Measurements from ENCODE around the gene TLE2. TPM values are rescaled to one million over a fixed set of nuclear protein-coding genes. Genes with fewer than 3 reads are reported as not detected.

TLE2 gene
- polyA plus RNA-seq, 3 donors: not detected

DNA sequence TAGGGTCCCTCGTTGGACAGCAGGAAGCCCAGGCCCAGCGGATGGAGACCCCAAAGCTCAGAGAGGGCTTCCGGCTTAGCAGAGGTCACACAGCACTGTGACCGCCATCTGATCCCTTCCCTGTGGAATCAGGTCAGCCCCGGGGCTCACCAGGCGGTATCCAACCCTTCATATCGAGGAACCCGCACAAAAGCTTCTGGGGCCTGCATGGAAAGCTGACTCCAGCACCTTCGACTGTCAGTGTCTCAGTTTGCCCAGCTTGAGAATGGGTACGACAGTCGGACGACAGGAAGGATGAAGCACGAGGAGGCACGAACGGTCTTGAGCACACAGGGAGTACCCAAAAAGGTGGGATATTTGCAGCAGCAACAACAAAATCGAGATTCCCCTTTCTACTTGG, 30.6 kb upstream of the TLE2 start:
- TF ChIP-seq, protein P1, sequence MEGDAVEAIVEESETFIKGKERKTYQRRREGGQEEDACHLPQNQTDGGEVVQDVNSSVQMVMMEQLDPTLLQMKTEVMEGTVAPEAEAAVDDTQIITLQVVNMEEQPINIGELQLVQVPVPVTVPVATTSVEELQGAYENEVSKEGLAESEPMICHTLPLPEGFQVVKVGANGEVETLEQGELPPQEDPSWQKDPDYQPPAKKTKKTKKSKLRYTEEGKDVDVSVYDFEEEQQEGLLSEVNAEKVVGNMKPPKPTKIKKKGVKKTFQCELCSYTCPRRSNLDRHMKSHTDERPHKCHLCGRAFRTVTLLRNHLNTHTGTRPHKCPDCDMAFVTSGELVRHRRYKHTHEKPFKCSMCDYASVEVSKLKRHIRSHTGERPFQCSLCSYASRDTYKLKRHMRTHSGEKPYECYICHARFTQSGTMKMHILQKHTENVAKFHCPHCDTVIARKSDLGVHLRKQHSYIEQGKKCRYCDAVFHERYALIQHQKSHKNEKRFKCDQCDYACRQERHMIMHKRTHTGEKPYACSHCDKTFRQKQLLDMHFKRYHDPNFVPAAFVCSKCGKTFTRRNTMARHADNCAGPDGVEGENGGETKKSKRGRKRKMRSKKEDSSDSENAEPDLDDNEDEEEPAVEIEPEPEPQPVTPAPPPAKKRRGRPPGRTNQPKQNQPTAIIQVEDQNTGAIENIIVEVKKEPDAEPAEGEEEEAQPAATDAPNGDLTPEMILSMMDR (IDR thresholded peaks at IDR 0.05): no peak
- H3K36me3 Mint-ChIP-seq: peaks cover 35 to 54% of the 10 kb centered on the region in 2 donors
- peak overlapping the region in 2 of 7 donors; percentile 33 to 73 for H3K27ac Mint-ChIP-seq
- Histone ChIP-seq H2AFZ (ENCODE audit: insufficient read depth, low read depth, low read length, poor library complexity, severe bottlenecking) (no peak overlapping the region), H3K27ac (ENCODE audit: low read depth in 1 of 2, low read length in 2 of 2) (peak overlapping the region in 1 of 2 donors; percentile 26), H3K9me3 (replicated peaks in 1 of 2; ENCODE audit: control insufficient read depth in 1 of 2, insufficient read depth in 1 of 2, low read length in 2 of 2) (no peaks in the 10 kb centered on the region), H3K4me2 (replicated peaks; ENCODE audit: extremely low read depth, low read length, poor library complexity, severe bottlenecking) (peak overlapping the region; percentile 86), H3K9ac (ENCODE audit: insufficient read depth, low read length, poor library complexity, severe bottlenecking) (peak overlapping the region; percentile 32), H3K4me1 (ENCODE audit: control insufficient read depth in 1 of 2, insufficient read depth in 2 of 2, low read length in 2 of 2) (peaks cover 22 to 31% of the 10 kb centered on the region in 2 donors), H3K36me3 (replicated peaks in 1 of 2; ENCODE audit: control insufficient read depth in 1 of 2, insufficient read depth in 2 of 2, low read length in 2 of 2) (peaks cover 46 to 54% of the 10 kb centered on the region in 2 donors), H3K79me2 (ENCODE audit: insufficient read depth, low read length) (peaks cover 45% of the 10 kb centered on the region), H3K4me3 (replicated peaks in 1 of 3; ENCODE audit: low read depth in 2 of 3, low read length in 3 of 3) (peak overlapping the region in 1 of 3 experiments; percentile 87), H4K20me1 (ENCODE audit: insufficient read depth, low read length) (peaks cover 63% of the 10 kb centered on the region), H3K27me3 (ENCODE audit: control insufficient read depth in 2 of 2, insufficient read depth in 2 of 2, low read length in 2 of 2) (no peaks in the 10 kb centered on the region)
- no peaks in the 10 kb centered on the region for H3K9me3 Mint-ChIP-seq
- intact Hi-C loops (cut with micrococcal nuclease): no loop called here
- no peak for DNase-seq
- peaks cover 0 to 6% (median 0%) of the 10 kb centered on the region in 3 donors for H3K27me3 Mint-ChIP-seq (ENCODE audit: low read depth in 3 of 3)
- peaks cover 26% of the 10 kb centered on the region for H3K4me1 Mint-ChIP-seq
- H3K4me3 Mint-ChIP-seq: no peak overlapping the region
- 91% methylated on average over 16 of the region's 16 CpGs for WGBS (ENCODE audit: insufficient coverage)

DNA sequence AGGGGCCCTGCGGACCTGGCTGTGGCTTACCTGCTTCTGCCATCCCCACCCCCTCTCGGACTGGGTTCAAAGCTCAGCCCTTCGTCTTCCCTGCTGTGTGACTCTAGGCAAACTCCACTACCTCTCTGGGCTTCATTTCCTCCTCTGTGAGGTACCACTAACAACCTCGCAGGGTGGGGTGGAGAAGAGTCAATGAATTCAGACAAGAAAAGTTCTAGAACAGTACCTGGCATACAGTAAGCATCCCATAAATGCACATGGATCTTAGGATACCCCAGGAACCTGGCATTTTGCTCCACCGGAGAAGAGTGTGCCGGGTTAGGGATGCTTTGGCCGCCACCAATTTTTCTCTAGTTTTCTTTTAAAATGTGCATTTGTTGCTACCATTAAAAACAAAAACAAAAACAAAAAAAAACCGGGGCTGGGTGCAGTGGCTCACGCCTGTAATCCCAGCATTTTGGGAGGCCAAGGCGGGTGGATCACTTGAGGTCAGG, 29.8 kb upstream of the TLE2 start:
- H3K27ac Mint-ChIP-seq: peak overlapping the region in 1 of 7 donors; percentile 42
- no peak overlapping the region for H3K4me3 ChIP-seq (replicated peaks in 1 of 3; ENCODE audit: low read depth in 2 of 3, low read length in 3 of 3)

More for the DNA sequence above, 29.8 kb upstream of the TLE2 start:
- no peak overlapping the region for H3K27ac ChIP-seq (ENCODE audit: low read depth in 1 of 2, low read length in 2 of 2)
- no peaks in the 10 kb centered on the region for H3K9me3 Mint-ChIP-seq
- H3K9ac ChIP-seq (ENCODE audit: insufficient read depth, low read length, poor library complexity, severe bottlenecking): no peak overlapping the region
- H4K20me1 ChIP-seq (ENCODE audit: insufficient read depth, low read length): peaks cover 71% of the 10 kb centered on the region
- H3K79me2 ChIP-seq (ENCODE audit: insufficient read depth, low read length): peaks cover 45% of the 10 kb centered on the region
- 100% methylated on average over 5 of the region's 10 CpGs for WGBS (ENCODE audit: insufficient coverage)
- no peaks in the 10 kb centered on the region for H3K27me3 ChIP-seq (ENCODE audit: control insufficient read depth in 2 of 2, insufficient read depth in 2 of 2, low read length in 2 of 2)
- peaks cover 53 to 61% of the 10 kb centered on the region in 2 donors for H3K36me3 ChIP-seq (replicated peaks in 1 of 2; ENCODE audit: control insufficient read depth in 1 of 2, insufficient read depth in 2 of 2, low read length in 2 of 2)
- TF ChIP-seq, protein P1 (IDR thresholded peaks at IDR 0.05): no peak
- H3K27me3 Mint-ChIP-seq (ENCODE audit: low read depth in 3 of 3): peaks cover 0 to 6% (median 0%) of the 10 kb centered on the region in 3 donors
- no peak for DNase-seq
- no peak overlapping the region for H2AFZ ChIP-seq (ENCODE audit: insufficient read depth, low read depth, low read length, poor library complexity, severe bottlenecking)
- H3K4me1 ChIP-seq (ENCODE audit: control insufficient read depth in 1 of 2, insufficient read depth in 2 of 2, low read length in 2 of 2): peaks cover 22 to 31% of the 10 kb centered on the region in 2 donors
- intact Hi-C loops (cut with micrococcal nuclease): no loop called here
- H3K36me3 Mint-ChIP-seq: peaks cover 42 to 60% of the 10 kb centered on the region in 2 donors
- H3K4me1 Mint-ChIP-seq: peaks cover 26% of the 10 kb centered on the region
- no peak overlapping the region for H3K4me3 Mint-ChIP-seq
- no peak overlapping the region for H3K4me2 ChIP-seq (replicated peaks; ENCODE audit: extremely low read depth, low read length, poor library complexity, severe bottlenecking)
- H3K9me3 ChIP-seq (replicated peaks in 1 of 2; ENCODE audit: control insufficient read depth in 1 of 2, insufficient read depth in 1 of 2, low read length in 2 of 2): no peaks in the 10 kb centered on the region

Data from CD14-positive monocyte (primary cell).